Ovary (tissue), 3 donors: ENCODE data around the gene GNPTAB.

Experiments
- EP300 ChIP-seq: sonication (generic); formaldehyde crosslinking; IDR thresholded peaks from one replicate; pipeline ENCODE4 v1.6.1; 2017; ENCODE audit warnings: antibody characterized with exemption
- POLR2A ChIP-seq: fragments of 450-650 bp; IDR thresholded peaks from one replicate; pipeline ENCODE4 v1.6.1; 2017; ENCODE audit warnings: antibody characterized with exemption, mild to moderate bottlenecking, moderate library complexity
- TF ChIP-seq, protein P1 (sequence below), 3 donors: fragments of 450-650 bp in 2 of 3; fragments of 200-600 bp in 1 of 3; IDR thresholded peaks; one replicate each; pipeline versions ENCODE4 v1.5.1 to v1.8.0; 2016 to 2022; ENCODE audit warnings: antibody characterized with exemption in 3 of 3, mild to moderate bottlenecking in 1 of 3
- donor health status: DM: no; HTN: no; CAD: no.

DNA sequence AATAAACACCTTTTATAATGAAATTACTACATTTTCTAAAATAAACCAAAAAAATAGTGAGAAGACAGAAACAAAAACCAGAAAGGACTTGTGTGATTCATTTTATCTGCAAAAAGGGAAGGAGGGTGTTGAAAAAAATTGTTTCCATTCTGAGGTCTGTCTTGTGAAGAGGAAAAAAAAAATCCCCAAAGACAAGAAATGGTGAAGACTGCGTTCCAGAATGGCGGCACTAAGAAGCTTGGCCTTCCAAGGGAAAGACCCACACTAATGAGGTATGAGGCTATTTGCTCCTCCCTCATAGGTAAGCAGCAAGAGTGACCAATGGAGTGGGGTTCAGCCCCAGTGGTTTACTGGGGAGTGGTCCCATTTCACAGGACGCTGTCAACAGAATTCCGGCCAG is 35.0 kb downstream of the GNPTAB start:
- TF ChIP-seq, protein P1, sequence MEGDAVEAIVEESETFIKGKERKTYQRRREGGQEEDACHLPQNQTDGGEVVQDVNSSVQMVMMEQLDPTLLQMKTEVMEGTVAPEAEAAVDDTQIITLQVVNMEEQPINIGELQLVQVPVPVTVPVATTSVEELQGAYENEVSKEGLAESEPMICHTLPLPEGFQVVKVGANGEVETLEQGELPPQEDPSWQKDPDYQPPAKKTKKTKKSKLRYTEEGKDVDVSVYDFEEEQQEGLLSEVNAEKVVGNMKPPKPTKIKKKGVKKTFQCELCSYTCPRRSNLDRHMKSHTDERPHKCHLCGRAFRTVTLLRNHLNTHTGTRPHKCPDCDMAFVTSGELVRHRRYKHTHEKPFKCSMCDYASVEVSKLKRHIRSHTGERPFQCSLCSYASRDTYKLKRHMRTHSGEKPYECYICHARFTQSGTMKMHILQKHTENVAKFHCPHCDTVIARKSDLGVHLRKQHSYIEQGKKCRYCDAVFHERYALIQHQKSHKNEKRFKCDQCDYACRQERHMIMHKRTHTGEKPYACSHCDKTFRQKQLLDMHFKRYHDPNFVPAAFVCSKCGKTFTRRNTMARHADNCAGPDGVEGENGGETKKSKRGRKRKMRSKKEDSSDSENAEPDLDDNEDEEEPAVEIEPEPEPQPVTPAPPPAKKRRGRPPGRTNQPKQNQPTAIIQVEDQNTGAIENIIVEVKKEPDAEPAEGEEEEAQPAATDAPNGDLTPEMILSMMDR (IDR thresholded peaks at IDR 0.05): no peak
- TF ChIP-seq EP300 (no peak), POLR2A (no peak)
